Endothelial cell (in vitro differentiated cells): ENCODE results near the gene CHAMP1. TPM values are rescaled to one million over a fixed set of nuclear protein-coding genes. Genes with fewer than 3 reads are reported as not detected.

ENCODE experiments used
- DNase-seq: peaks from one replicate; pipeline ENCODE4 v3.0.0; 2021; ENCODE audit warnings: low spot score
- H3K27ac Mint-ChIP-seq: one replicate; pipeline ENCODE4 v1.8.0; 2021; ENCODE audit warnings: mixed read lengths, inconsistent platforms; ENCODE audit not compliant: unreplicated experiment
- H3K27me3 Mint-ChIP-seq: one replicate; pipeline ENCODE4 v1.8.0; 2021; ENCODE audit warnings: mild to moderate bottlenecking, moderate library complexity, mixed read lengths, inconsistent platforms; ENCODE audit not compliant: unreplicated experiment
- H3K36me3 Mint-ChIP-seq: one replicate; pipeline ENCODE4 v1.8.0; 2021; ENCODE audit warnings: mild to moderate bottlenecking, low read depth, mixed read lengths, inconsistent platforms; ENCODE audit not compliant: unreplicated experiment
- H3K4me1 Mint-ChIP-seq: one replicate; pipeline ENCODE4 v1.8.0; 2021; ENCODE audit warnings: mild to moderate bottlenecking, mixed read lengths, inconsistent platforms; ENCODE audit not compliant: unreplicated experiment
- H3K4me3 Mint-ChIP-seq: one replicate; pipeline ENCODE4 v1.8.0; 2021; ENCODE audit warnings: mild to moderate bottlenecking, mixed read lengths, inconsistent platforms; ENCODE audit not compliant: unreplicated experiment
- H3K9me3 Mint-ChIP-seq: one replicate; pipeline ENCODE4 v1.8.0; 2021; ENCODE audit warnings: mixed read lengths, inconsistent platforms; ENCODE audit not compliant: unreplicated experiment
- CTCF ChIP-seq: fragments of 200-600 bp; sonication (generic); IDR thresholded peaks from one replicate; pipeline ENCODE4 v1.5.0; 2021; ENCODE audit warnings: antibody characterized with exemption; ENCODE audit not compliant: unreplicated experiment
- total RNA-seq: library from RNA; stranded (reverse); fragmentation: NEBNext Ultra II Directional; extraction: Animal tissue kit (Norgen Biotek cat#: 25700); gene quantifications from one replicate; pipeline ENCODE4 v1.2.1, GENCODE V29; 2021; ENCODE audit not compliant: unreplicated experiment

CHAMP1 gene
- total RNA-seq, 1 donor from 2014 or later, result 21.6 TPM

DNA sequence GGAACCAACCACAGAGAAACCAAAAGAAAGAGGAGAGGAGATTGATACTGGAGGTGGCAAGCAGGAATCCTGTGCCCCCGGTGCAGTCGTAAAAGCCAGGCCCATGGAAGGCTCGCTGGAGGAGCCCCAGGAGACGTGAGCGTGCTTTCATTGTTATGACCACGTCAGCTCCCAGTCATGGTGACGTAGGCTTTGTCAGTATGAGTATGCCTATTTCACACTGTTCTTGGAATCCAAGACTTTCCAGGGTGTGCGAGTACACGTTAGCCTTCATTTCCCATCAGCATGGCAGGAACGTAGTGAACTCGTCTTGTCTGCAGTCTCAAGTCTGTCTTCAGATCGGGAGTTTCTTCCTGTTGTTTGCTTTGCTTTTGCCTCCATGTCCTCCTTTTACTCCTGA is 15.4 kb upstream of the CHAMP1 start:
- no peak for TF ChIP-seq CTCF
- no peak overlapping the region for H3K27ac Mint-ChIP-seq
- DNase-seq, result no peak
- no peaks in the 10 kb centered on the region for H3K4me1 Mint-ChIP-seq
- peaks cover 1% of the 10 kb centered on the region for H3K27me3 Mint-ChIP-seq
- no peak overlapping the region for H3K4me3 Mint-ChIP-seq
- no peaks in the 10 kb centered on the region for H3K9me3 Mint-ChIP-seq
- H3K36me3 Mint-ChIP-seq, result peaks cover 40% of the 10 kb centered on the region

- H3K4me3 Mint-ChIP-seq, result no peak overlapping the region
- peaks cover 44% of the 10 kb centered on the region for H3K36me3 Mint-ChIP-seq
These were observed 14.5 kb upstream of the CHAMP1 start for GRCh38 chr13:114299604-114300305.

GRCh38 chr13:114303700-114304327 is 10.5 kb upstream of the CHAMP1 start:
- no peak overlapping the region for H3K4me3 Mint-ChIP-seq
- no peak for TF ChIP-seq CTCF
- peaks cover 5% of the 10 kb centered on the region for H3K4me1 Mint-ChIP-seq
- no peak for DNase-seq
- no peak overlapping the region for H3K27ac Mint-ChIP-seq
- H3K36me3 Mint-ChIP-seq, result peaks cover 38% of the 10 kb centered on the region
- H3K9me3 Mint-ChIP-seq, result no peaks in the 10 kb centered on the region
- H3K27me3 Mint-ChIP-seq, result no peaks in the 10 kb centered on the region

More at GRCh38 chr13:114299604-114300305, 14.5 kb upstream of the CHAMP1 start:
- H3K27ac Mint-ChIP-seq, result no peak overlapping the region
- H3K27me3 Mint-ChIP-seq, result no peaks in the 10 kb centered on the region
- DNase-seq, result no peak
- H3K9me3 Mint-ChIP-seq, result no peaks in the 10 kb centered on the region
- no peak for TF ChIP-seq CTCF
- H3K4me1 Mint-ChIP-seq, result no peaks in the 10 kb centered on the region

DNA sequence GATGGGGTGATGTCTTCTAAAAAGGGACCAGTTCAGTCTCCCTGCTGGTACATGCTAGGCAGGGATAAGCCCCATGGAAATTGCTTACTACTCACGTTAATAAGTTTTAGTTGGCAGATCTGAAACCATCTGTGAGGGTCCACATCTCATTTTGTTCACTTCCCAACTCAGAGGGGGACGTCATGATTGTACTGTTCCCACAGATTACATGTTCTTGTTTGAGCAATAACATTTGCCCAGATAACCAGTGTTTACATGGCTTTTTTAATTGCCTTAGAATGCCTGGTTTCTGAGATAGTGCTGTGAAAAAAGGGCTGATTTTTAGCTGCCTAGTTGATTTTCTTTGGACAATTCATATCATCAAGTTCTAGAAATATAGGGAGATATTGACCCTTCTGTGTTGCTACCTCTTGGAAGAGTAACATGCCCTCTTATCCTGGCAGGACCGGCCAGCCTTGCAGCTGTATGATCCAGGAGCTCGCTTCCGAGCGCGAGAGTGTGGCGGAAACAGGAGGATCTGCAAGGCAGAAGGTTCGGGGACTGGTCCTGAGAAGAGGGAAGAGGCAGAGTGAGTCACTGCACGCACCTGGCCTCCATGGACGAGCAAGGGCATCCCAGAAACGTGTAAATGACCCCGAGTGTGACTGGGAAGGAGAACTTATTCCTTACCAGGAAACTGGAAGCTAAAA is 9.8 kb upstream of the CHAMP1 start:
- no peak for TF ChIP-seq CTCF
- H3K27me3 Mint-ChIP-seq, result no peaks in the 10 kb centered on the region
- no peak overlapping the region for H3K27ac Mint-ChIP-seq
- peak overlapping the region; percentile 42 for H3K4me3 Mint-ChIP-seq
- H3K4me1 Mint-ChIP-seq, result peaks cover 5% of the 10 kb centered on the region
- H3K36me3 Mint-ChIP-seq, result peaks cover 31% of the 10 kb centered on the region
- H3K9me3 Mint-ChIP-seq, result no peaks in the 10 kb centered on the region
- no peak for DNase-seq

- DNase-seq, result no peak
- H3K4me3 Mint-ChIP-seq, result no peak overlapping the region
- peaks cover 14% of the 10 kb centered on the region for H3K4me1 Mint-ChIP-seq
- no peak for TF ChIP-seq CTCF
- no peaks in the 10 kb centered on the region for H3K9me3 Mint-ChIP-seq
- peaks cover 17% of the 10 kb centered on the region for H3K36me3 Mint-ChIP-seq
- no peaks in the 10 kb centered on the region for H3K27me3 Mint-ChIP-seq
- no peak overlapping the region for H3K27ac Mint-ChIP-seq
These were observed 5.2 kb upstream of the CHAMP1 start for GRCh38 chr13:114309086-114309485.
